ENCODE results near the gene KCND3.

Gene KCND3

GRCh38 chr1:111843177-111843576, 146.3 kb downstream of the KCND3 start:
- Histone ChIP-seq H3K4me3 (ENCODE audit: control insufficient read depth in 1 of 7, extremely low read depth in 1 of 7, insufficient read depth in 4 of 7, low read depth in 2 of 7, low read length in 6 of 7) (no peak overlapping the region), H3K4me1 (ENCODE audit: control extremely low read depth in 1 of 4, control insufficient read depth in 4 of 4, insufficient read depth in 4 of 4, low read length in 3 of 4) (no peaks in the 10 kb centered on the region), H3K36me3 (ENCODE audit: control insufficient read depth in 4 of 4, insufficient read depth in 4 of 4, low read length in 3 of 4) (no peaks in the 10 kb centered on the region), H3K27ac (ENCODE audit: insufficient read depth in 1 of 2, low read depth in 1 of 2, low read length in 2 of 2, poor library complexity in 1 of 2, severe bottlenecking in 2 of 2) (no peak overlapping the region), H3K9me3 (ENCODE audit: control extremely low read depth in 1 of 5, control insufficient read depth in 4 of 5, insufficient read depth in 2 of 5, low read depth in 1 of 5, low read length in 4 of 5) (no peaks in the 10 kb centered on the region), H3K27me3 (replicated peaks in 2 of 5; ENCODE audit: control insufficient read depth in 4 of 5, insufficient read depth in 5 of 5, low read length in 4 of 5) (peaks cover 0 to 24% (median 4%) of the 10 kb centered on the region in 5 experiments)
- POLR2A ChIA-PET: no interaction called here
- WGBS (ENCODE audit: insufficient coverage): 50% methylated on average over 2 of the region's 2 CpGs
- no peak for DNase-seq
- CTCF ChIA-PET: no interaction called here

DNA sequence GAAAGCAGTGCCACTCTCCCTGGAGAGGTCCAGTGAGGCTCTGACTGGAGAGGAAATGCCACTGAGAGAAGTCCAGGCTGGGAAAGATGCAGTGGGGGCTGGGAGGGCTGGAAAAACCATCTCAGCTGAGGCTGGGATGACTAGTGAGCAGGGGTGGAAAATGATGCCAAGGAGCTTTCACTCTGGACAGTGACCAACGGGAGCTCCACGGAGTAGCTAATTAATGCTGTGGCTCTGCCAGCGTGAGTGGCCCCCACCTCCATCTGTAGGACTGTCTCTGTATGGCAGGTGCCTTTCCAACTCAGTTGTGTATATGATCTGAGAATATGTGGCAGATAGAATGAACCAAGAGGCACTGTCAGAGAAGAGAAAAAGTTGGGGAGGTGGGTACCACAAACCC, 147.1 kb downstream of the KCND3 start:
- POLR2A ChIA-PET: no interaction called here
- Histone ChIP-seq H3K27ac (ENCODE audit: insufficient read depth in 1 of 2, low read depth in 1 of 2, low read length in 2 of 2, poor library complexity in 1 of 2, severe bottlenecking in 2 of 2) (no peak overlapping the region), H3K4me1 (ENCODE audit: control extremely low read depth in 1 of 4, control insufficient read depth in 4 of 4, insufficient read depth in 4 of 4, low read length in 3 of 4) (no peaks in the 10 kb centered on the region), H3K9me3 (ENCODE audit: control extremely low read depth in 1 of 5, control insufficient read depth in 4 of 5, insufficient read depth in 2 of 5, low read depth in 1 of 5, low read length in 4 of 5) (no peaks in the 10 kb centered on the region), H3K36me3 (ENCODE audit: control insufficient read depth in 4 of 4, insufficient read depth in 4 of 4, low read length in 3 of 4) (no peaks in the 10 kb centered on the region), H3K4me3 (ENCODE audit: control insufficient read depth in 1 of 7, extremely low read depth in 1 of 7, insufficient read depth in 4 of 7, low read depth in 2 of 7, low read length in 6 of 7) (no peak overlapping the region), H3K27me3 (replicated peaks in 2 of 5; ENCODE audit: control insufficient read depth in 4 of 5, insufficient read depth in 5 of 5, low read length in 4 of 5) (peaks cover 0 to 24% (median 4%) of the 10 kb centered on the region in 5 experiments)
- no peak for DNase-seq
- 81% methylated on average over 3 of the region's 3 CpGs for WGBS (ENCODE audit: insufficient coverage)
- CTCF ChIA-PET: no interaction called here

- peaks cover 0 to 23% (median 4%) of the 10 kb centered on the region in 5 experiments for H3K27me3 ChIP-seq (replicated peaks in 2 of 5; ENCODE audit: control insufficient read depth in 4 of 5, insufficient read depth in 5 of 5, low read length in 4 of 5)
- no peak for DNase-seq
- WGBS (ENCODE audit: insufficient coverage): 100% methylated on average over 1 of the region's 2 CpGs
- ChIA-PET POLR2A (no interaction called here), CTCF (no interaction called here)
- H3K9me3 ChIP-seq (ENCODE audit: control extremely low read depth in 1 of 5, control insufficient read depth in 4 of 5, insufficient read depth in 2 of 5, low read depth in 1 of 5, low read length in 4 of 5): no peaks in the 10 kb centered on the region
- H3K4me3 ChIP-seq (ENCODE audit: control insufficient read depth in 1 of 7, extremely low read depth in 1 of 7, insufficient read depth in 4 of 7, low read depth in 2 of 7, low read length in 6 of 7): no peak overlapping the region
- no peak overlapping the region for H3K27ac ChIP-seq (ENCODE audit: insufficient read depth in 1 of 2, low read depth in 1 of 2, low read length in 2 of 2, poor library complexity in 1 of 2, severe bottlenecking in 2 of 2)
- H3K4me1 ChIP-seq (ENCODE audit: control extremely low read depth in 1 of 4, control insufficient read depth in 4 of 4, insufficient read depth in 4 of 4, low read length in 3 of 4): no peaks in the 10 kb centered on the region
- no peaks in the 10 kb centered on the region for H3K36me3 ChIP-seq (ENCODE audit: control insufficient read depth in 4 of 4, insufficient read depth in 4 of 4, low read length in 3 of 4)
These were observed 147.7 kb downstream of the KCND3 start for GRCh38 chr1:111841746-111842145.

DNA sequence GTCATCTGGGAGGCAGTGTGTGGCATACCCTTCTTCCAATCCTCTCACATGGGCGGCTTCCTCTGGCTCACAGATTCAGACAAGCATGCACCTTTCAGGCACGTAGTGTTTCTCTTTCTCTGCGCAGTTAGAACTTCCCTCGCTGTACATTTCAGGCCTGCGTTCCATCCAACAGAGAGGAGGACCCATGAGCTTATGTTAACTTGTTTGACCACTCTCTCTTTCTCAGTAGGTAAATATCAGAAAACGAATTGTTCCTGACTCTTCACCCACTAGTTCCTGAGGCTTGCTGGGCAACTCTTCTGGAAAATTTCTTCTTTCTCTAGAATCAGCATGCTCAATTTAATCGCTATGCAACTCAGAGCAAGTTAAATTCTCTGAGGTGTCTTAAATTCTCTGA, 148.3 kb downstream of the KCND3 start:
- Histone ChIP-seq H3K27me3 (replicated peaks in 2 of 5; ENCODE audit: control insufficient read depth in 4 of 5, insufficient read depth in 5 of 5, low read length in 4 of 5) (peaks cover 0 to 17% (median 4%) of the 10 kb centered on the region in 5 experiments), H3K4me3 (ENCODE audit: control insufficient read depth in 1 of 7, extremely low read depth in 1 of 7, insufficient read depth in 4 of 7, low read depth in 2 of 7, low read length in 6 of 7) (no peak overlapping the region), H3K27ac (ENCODE audit: insufficient read depth in 1 of 2, low read depth in 1 of 2, low read length in 2 of 2, poor library complexity in 1 of 2, severe bottlenecking in 2 of 2) (no peak overlapping the region), H3K9me3 (ENCODE audit: control extremely low read depth in 1 of 5, control insufficient read depth in 4 of 5, insufficient read depth in 2 of 5, low read depth in 1 of 5, low read length in 4 of 5) (no peaks in the 10 kb centered on the region), H3K36me3 (ENCODE audit: control insufficient read depth in 4 of 4, insufficient read depth in 4 of 4, low read length in 3 of 4) (no peaks in the 10 kb centered on the region), H3K4me1 (ENCODE audit: control extremely low read depth in 1 of 4, control insufficient read depth in 4 of 4, insufficient read depth in 4 of 4, low read length in 3 of 4) (no peaks in the 10 kb centered on the region)
- DNase-seq: no peak
- CTCF ChIA-PET: no interaction called here
- WGBS (ENCODE audit: insufficient coverage): 92% methylated on average over 6 of the region's 7 CpGs
- POLR2A ChIA-PET: no interaction called here

DNA sequence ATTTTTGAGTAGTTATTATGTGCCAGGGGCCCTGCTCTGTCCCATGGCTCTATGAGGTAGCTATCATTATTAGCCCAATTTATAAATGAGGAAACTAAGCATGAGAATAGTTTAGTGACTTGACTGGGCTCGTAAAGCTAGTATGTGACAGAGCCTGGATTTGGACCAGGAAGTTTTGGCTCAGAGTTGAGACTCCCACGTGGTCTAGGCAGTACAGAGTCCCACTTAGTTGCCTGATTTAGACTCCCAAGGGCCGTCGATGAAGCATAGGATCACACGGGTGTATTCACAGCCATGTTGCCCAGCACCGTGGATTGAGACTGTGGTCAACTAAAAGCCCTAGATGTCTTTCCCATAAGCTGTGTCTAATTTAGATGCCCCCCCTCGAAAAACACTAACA, 152.1 kb downstream of the KCND3 start:
- no peaks in the 10 kb centered on the region for H3K36me3 ChIP-seq (ENCODE audit: control insufficient read depth in 4 of 4, insufficient read depth in 4 of 4, low read length in 3 of 4)
- 86% methylated on average over 7 of the region's 7 CpGs for WGBS (ENCODE audit: insufficient coverage)
- H3K27me3 ChIP-seq (replicated peaks in 2 of 5; ENCODE audit: control insufficient read depth in 4 of 5, insufficient read depth in 5 of 5, low read length in 4 of 5): peaks cover 0 to 7% (median 1%) of the 10 kb centered on the region in 5 experiments
- no peak overlapping the region for H3K27ac ChIP-seq (ENCODE audit: insufficient read depth in 1 of 2, low read depth in 1 of 2, low read length in 2 of 2, poor library complexity in 1 of 2, severe bottlenecking in 2 of 2)
- ChIA-PET POLR2A (no interaction called here), CTCF (no interaction called here)
- H3K9me3 ChIP-seq (ENCODE audit: control extremely low read depth in 1 of 5, control insufficient read depth in 4 of 5, insufficient read depth in 2 of 5, low read depth in 1 of 5, low read length in 4 of 5): no peaks in the 10 kb centered on the region
- no peak for DNase-seq
- no peaks in the 10 kb centered on the region for H3K4me1 ChIP-seq (ENCODE audit: control extremely low read depth in 1 of 4, control insufficient read depth in 4 of 4, insufficient read depth in 4 of 4, low read length in 3 of 4)
- H3K4me3 ChIP-seq (ENCODE audit: control insufficient read depth in 1 of 7, extremely low read depth in 1 of 7, insufficient read depth in 4 of 7, low read depth in 2 of 7, low read length in 6 of 7): no peak overlapping the region

- ChIA-PET POLR2A (no interaction called here), CTCF (no interaction called here)
- H3K9me3 ChIP-seq (ENCODE audit: control extremely low read depth in 1 of 5, control insufficient read depth in 4 of 5, insufficient read depth in 2 of 5, low read depth in 1 of 5, low read length in 4 of 5): peaks cover 0 to 2% (median 0%) of the 10 kb centered on the region in 5 experiments
- H3K36me3 ChIP-seq (ENCODE audit: control insufficient read depth in 4 of 4, insufficient read depth in 4 of 4, low read length in 3 of 4): no peaks in the 10 kb centered on the region
- H3K4me3 ChIP-seq (ENCODE audit: control insufficient read depth in 1 of 7, extremely low read depth in 1 of 7, insufficient read depth in 4 of 7, low read depth in 2 of 7, low read length in 6 of 7): no peak overlapping the region
- H3K4me1 ChIP-seq (ENCODE audit: control extremely low read depth in 1 of 4, control insufficient read depth in 4 of 4, insufficient read depth in 4 of 4, low read length in 3 of 4): no peaks in the 10 kb centered on the region
- H3K27me3 ChIP-seq (replicated peaks in 2 of 5; ENCODE audit: control insufficient read depth in 4 of 5, insufficient read depth in 5 of 5, low read length in 4 of 5): peaks cover 0 to 5% (median 0%) of the 10 kb centered on the region in 5 experiments
- DNase-seq: no peak
- H3K27ac ChIP-seq (ENCODE audit: insufficient read depth in 1 of 2, low read depth in 1 of 2, low read length in 2 of 2, poor library complexity in 1 of 2, severe bottlenecking in 2 of 2): no peak overlapping the region
- 98% methylated on average over 4 of the region's 7 CpGs for WGBS (ENCODE audit: insufficient coverage)
These were observed 153.4 kb downstream of the KCND3 start for GRCh38 chr1:111836111-111836510.

DNA sequence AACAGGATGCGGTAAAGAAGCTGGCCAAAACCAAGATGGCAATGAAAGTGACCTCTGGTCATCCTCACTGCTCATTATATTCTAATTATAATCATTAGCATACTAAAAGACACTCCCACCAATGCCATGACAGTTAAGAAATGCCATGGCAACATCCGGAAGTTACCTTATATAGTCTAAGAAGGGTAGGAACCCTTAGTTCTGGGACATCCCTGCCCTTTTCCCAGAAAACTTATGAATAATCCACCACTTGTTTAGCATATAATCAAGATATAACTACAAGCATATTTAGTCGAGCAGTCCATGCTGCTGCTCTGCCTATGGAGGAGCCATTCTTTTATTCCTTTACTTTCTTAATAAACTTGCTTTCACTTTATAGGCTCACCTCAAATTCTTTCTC, 154.0 kb downstream of the KCND3 start:
- DNase-seq: no peak
- ChIA-PET POLR2A (no interaction called here), CTCF (no interaction called here)
- Histone ChIP-seq H3K4me3 (ENCODE audit: control insufficient read depth in 1 of 7, extremely low read depth in 1 of 7, insufficient read depth in 4 of 7, low read depth in 2 of 7, low read length in 6 of 7) (no peak overlapping the region), H3K4me1 (ENCODE audit: control extremely low read depth in 1 of 4, control insufficient read depth in 4 of 4, insufficient read depth in 4 of 4, low read length in 3 of 4) (no peaks in the 10 kb centered on the region), H3K27ac (ENCODE audit: insufficient read depth in 1 of 2, low read depth in 1 of 2, low read length in 2 of 2, poor library complexity in 1 of 2, severe bottlenecking in 2 of 2) (no peak overlapping the region), H3K27me3 (replicated peaks in 2 of 5; ENCODE audit: control insufficient read depth in 4 of 5, insufficient read depth in 5 of 5, low read length in 4 of 5) (peaks cover 0 to 4% (median 0%) of the 10 kb centered on the region in 5 experiments), H3K36me3 (ENCODE audit: control insufficient read depth in 4 of 4, insufficient read depth in 4 of 4, low read length in 3 of 4) (no peaks in the 10 kb centered on the region), H3K9me3 (ENCODE audit: control extremely low read depth in 1 of 5, control insufficient read depth in 4 of 5, insufficient read depth in 2 of 5, low read depth in 1 of 5, low read length in 4 of 5) (peaks cover 0 to 2% (median 0%) of the 10 kb centered on the region in 5 experiments)
- WGBS (ENCODE audit: insufficient coverage): 92% methylated on average over 2 of the region's 3 CpGs

Measured in common myeloid progenitor, CD34-positive (primary cell).